Neural progenitor cell (in vitro differentiated cells): ENCODE data around the gene ARHGEF11.

Experiments
- EZH2 ChIP-seq: fragments of 200-600 bp; sonication (generic); IDR thresholded peaks from 2 replicates; pipeline ENCODE4 v1.6.1; 2017; ENCODE audit warnings: antibody characterized with exemption, mild to moderate bottlenecking, moderate library complexity
- EZH2phosphoT487 ChIP-seq: fragments of 200-600 bp; sonication (generic); IDR thresholded peaks from 2 replicates; pipeline ENCODE4 v1.6.1; 2017; ENCODE audit warnings: antibody characterized with exemption

DNA sequence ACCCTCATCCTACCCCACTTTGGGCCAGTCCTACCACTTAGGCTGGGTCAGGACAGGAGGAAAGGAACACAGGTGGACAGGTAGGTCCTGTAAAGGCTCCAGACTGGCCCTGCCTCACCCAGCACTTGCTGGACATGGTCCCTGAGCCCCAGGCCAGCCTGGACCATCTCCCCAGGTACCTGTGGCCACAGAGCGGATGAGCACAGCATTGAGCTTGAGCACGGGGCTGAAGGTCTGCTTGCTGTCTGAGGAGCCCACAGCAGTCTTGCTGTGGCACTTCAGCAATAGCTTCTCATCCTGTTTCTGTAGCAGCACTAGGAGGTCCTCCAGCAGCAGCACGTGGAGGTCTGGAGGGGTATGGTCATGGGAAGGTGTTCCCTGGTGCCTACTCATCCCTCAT is 101.8 kb downstream of the ARHGEF11 start:
- TF ChIP-seq EZH2phosphoT487 (no peak), EZH2 (no peak)
